GM12878 (cell line): ENCODE results near the gene SOST. TPM values are rescaled to one million over a fixed set of nuclear protein-coding genes. Genes with fewer than 3 reads are reported as not detected.

Experiments used
- ATAC-seq: fragments of 200-7000 bp; cut with Tn5 transposase; 3 replicates; pipeline ENCODE4 v1.9.1; 2020; ENCODE audit warnings: mild to moderate bottlenecking, moderate library complexity
- BruUV-seq: library from RNA; stranded (reverse); fragments of 400-500 nt; replicated peaks from 2 replicates; lab custom pipeline; 2021; lab: Mats Ljungman, UMichigan
- CTCF ChIA-PET: fragments of 300-600 bp; sonication (Branson Sonifier 250); formaldehyde crosslinking; extraction: SDS; loops from one replicate; lab custom pipeline; 2021; ENCODE audit warnings: inconsistent platforms; lab: Yijun Ruan, JAX
- POLR2A ChIA-PET: fragments of 350-600 bp; formaldehyde crosslinking; extraction: SDS; loops from one replicate; lab custom pipeline; 2021; ENCODE audit warnings: inconsistent platforms; lab: Charles Lee
- RAD21 ChIA-PET: fragments of 300-600 bp; sonication (Branson Sonifier 250); formaldehyde crosslinking; loops from one replicate; lab custom pipeline; 2023; ENCODE audit warnings: antibody characterized with exemption; ENCODE audit not compliant: unreplicated experiment; lab: Charles Lee
- SMC1A ChIA-PET: fragments of 300-600 bp; sonication (Branson Sonifier 250); formaldehyde crosslinking; loops from one replicate; lab custom pipeline; 2023; ENCODE audit not compliant: unreplicated experiment, uncharacterized antibody; lab: Charles Lee
- DNase-seq: peaks from one replicate; pipeline ENCODE4 v3.0.0-alpha.2; 2011; ENCODE audit warnings: low read depth, low spot score
- FAIRE-seq: peaks from 3 replicates; lab custom pipeline; 2011; peaks lifted over from hg19 to GRCh38; lab: Jason Lieb, UNC
- H2AFZ ChIP-seq: 2 replicates; pipeline ENCODE4 v1.6.0; 2011; ENCODE audit warnings: low read depth, low read length, control low read depth; ENCODE audit not compliant: control insufficient read depth
- H3K27ac ChIP-seq: 2 replicates; pipeline ENCODE4 v1.5.1; 2011; ENCODE audit warnings: control low read depth; ENCODE audit not compliant: control insufficient read depth, insufficient read depth
- H3K27me3 ChIP-seq, 2 experiments: replicated peaks in 1 of 2; 2 replicates each; pipeline versions ENCODE4 v1.6.0 to v1.6.1; 2011; ENCODE audit warnings: low read length in 1 of 2; ENCODE audit not compliant: control insufficient read depth in 2 of 2, insufficient read depth in 2 of 2
- H3K36me3 ChIP-seq, 2 experiments: 2 replicates each; pipeline ENCODE4 v1.5.1; 2011; ENCODE audit warnings: low read length in 1 of 2; ENCODE audit not compliant: control insufficient read depth in 2 of 2, insufficient read depth in 2 of 2
- H3K4me1 ChIP-seq: 2 replicates; pipeline ENCODE4 v1.6.1; 2011; ENCODE audit warnings: mild to moderate bottlenecking, low read length, moderate library complexity, mixed read lengths; ENCODE audit not compliant: control insufficient read depth, insufficient read depth
- H3K4me2 ChIP-seq: 2 replicates; pipeline ENCODE4 v1.6.0; 2011; ENCODE audit warnings: control low read depth; ENCODE audit not compliant: control insufficient read depth, insufficient read depth
- H3K4me3 ChIP-seq: fragments of 200-600 bp; sonication (generic); 2 replicates; pipeline ENCODE4 v1.5.1; 2016
- H3K79me2 ChIP-seq: 2 replicates; pipeline ENCODE4 v1.6.0; 2011; ENCODE audit warnings: low read length; ENCODE audit not compliant: control insufficient read depth, insufficient read depth
- H3K9ac ChIP-seq: 2 replicates; pipeline ENCODE4 v1.8.0; 2011; ENCODE audit warnings: low read length, control low read depth, mixed read lengths; ENCODE audit not compliant: control insufficient read depth, insufficient read depth
- H3K9me3 ChIP-seq: replicated peaks from 3 replicates; pipeline ENCODE4 v1.5.1; 2011; ENCODE audit warnings: mild to moderate bottlenecking, low read length; ENCODE audit not compliant: control insufficient read depth, insufficient read depth
- H4K20me1 ChIP-seq: 2 replicates; pipeline ENCODE4 v1.6.0; 2011; ENCODE audit not compliant: control insufficient read depth, insufficient read depth
- ATF7 ChIP-seq: fragments of 450-650 bp; IDR thresholded peaks from 2 replicates; pipeline ENCODE4 v1.6.1; 2016; ENCODE audit warnings: low read depth, mild to moderate bottlenecking
- BHLHE40 ChIP-seq, 2 experiments: fragments of 450-650 bp in 1 of 2; IDR thresholded peaks; 2 replicates each; pipeline ENCODE4 v1.6.1; 2011 to 2017; ENCODE audit warnings: low read depth in 2 of 2, borderline replicate concordance in 1 of 2, improper control_type of control experiment in 1 of 2, low read length in 1 of 2, mild to moderate bottlenecking in 1 of 2
- EGR1 ChIP-seq, 2 experiments: IDR thresholded peaks; 1 replicate in 1 of 2; 2 replicates in 1 of 2; pipeline ENCODE4 v1.6.1; 2011 to 2012; ENCODE audit warnings: low read depth in 2 of 2, low read length in 2 of 2, borderline replicate concordance in 1 of 2, mild to moderate bottlenecking in 1 of 2, moderate library complexity in 1 of 2
- EZH2 ChIP-seq: IDR thresholded peaks from 2 replicates; pipeline ENCODE4 v1.6.1; 2012; ENCODE audit warnings: low read depth, mild to moderate bottlenecking, control low read depth, inconsistent platforms, low read length, borderline replicate concordance; ENCODE audit not compliant: control insufficient read depth
- FOXM1 ChIP-seq: IDR thresholded peaks from 2 replicates; pipeline ENCODE4 v1.6.1; 2012; ENCODE audit warnings: low read depth, mild to moderate bottlenecking, inconsistent platforms, low read length, moderate library complexity
- GATAD2B ChIP-seq: fragments of 450-650 bp; conservative IDR thresholded peaks from 2 replicates; pipeline ENCODE4 v1.6.1; 2017; ENCODE audit warnings: low read depth, mild to moderate bottlenecking, moderate library complexity
- HDAC6 ChIP-seq: fragments of 200-600 bp; sonication (generic); IDR thresholded peaks from one replicate; pipeline ENCODE4 v1.8.0; 2017; ENCODE audit warnings: antibody characterized with exemption; ENCODE audit not compliant: unreplicated experiment
- HDGF ChIP-seq: fragments of 450-650 bp; IDR thresholded peaks from 2 replicates; pipeline ENCODE4 v1.6.1; 2016; ENCODE audit warnings: antibody characterized with exemption
- NFXL1 ChIP-seq: fragments of 450-650 bp; IDR thresholded peaks from 2 replicates; pipeline ENCODE4 v1.6.1; 2017; ENCODE audit warnings: antibody characterized with exemption, mild to moderate bottlenecking, borderline replicate concordance
- NR2C2 ChIP-seq: IDR thresholded peaks from 2 replicates; pipeline ENCODE4 v1.6.1; 2011; ENCODE audit warnings: borderline replicate concordance, low read depth; ENCODE audit not compliant: control insufficient read depth, insufficient read length
- PAX8 ChIP-seq: fragments of 450-650 bp; IDR thresholded peaks from 2 replicates; pipeline ENCODE4 v1.6.1; 2017; ENCODE audit warnings: mild to moderate bottlenecking, moderate library complexity
- POLR2A ChIP-seq: IDR thresholded peaks from 2 replicates; pipeline ENCODE4 v1.6.1; 2011; ENCODE audit warnings: low read depth, mild to moderate bottlenecking, low read length
- SIN3A ChIP-seq: IDR thresholded peaks from 2 replicates; pipeline ENCODE4 v1.6.1; 2012; ENCODE audit warnings: low read depth, low read length, improper control_type of control experiment
- SMAD1 ChIP-seq: fragments of 450-650 bp; IDR thresholded peaks from 2 replicates; pipeline ENCODE4 v1.6.1; 2018; ENCODE audit warnings: mild to moderate bottlenecking, low read depth; ENCODE audit not compliant: partially characterized antibody
- SP1 ChIP-seq: IDR thresholded peaks from one replicate; pipeline ENCODE4 v1.6.1; 2011; ENCODE audit warnings: low read depth, low read length
- SUPT20H ChIP-seq: IDR thresholded peaks from 2 replicates; pipeline ENCODE4 v1.6.1; 2011; ENCODE audit warnings: low read depth, mild to moderate bottlenecking, low read length, moderate library complexity, borderline replicate concordance; ENCODE audit not compliant: control insufficient read depth
- TAF1 ChIP-seq: IDR thresholded peaks from 2 replicates; pipeline ENCODE4 v1.6.1; 2011; ENCODE audit warnings: mild to moderate bottlenecking, low read depth, low read length, borderline replicate concordance
- WGBS: methylation state at CpG from one replicate; pipeline ENCODE4 v1.1.6; 2016; ENCODE audit warnings: low lambda C conversion rate; ENCODE audit not compliant: insufficient replicate concordance, insufficient coverage; ENCODE audit errors: missing lambda C conversion rate; 5-methylcytosine and 5-hydroxymethylcytosine counted together
- in situ Hi-C: fragments of 300-500 bp; cut with MboI; formaldehyde crosslinking; loops from 9 replicates; pipeline ENCODE4 v1.14.3; 2018; ENCODE audit warnings: mixed read lengths
- intact Hi-C: fragments of 100-400 bp; cut with micrococcal nuclease; formaldehyde crosslinking; loops from one replicate; pipeline ENCODE4 v1.14.2; 2022; ENCODE audit not compliant: unreplicated experiment
- polyA plus RNA-seq, 11 experiments: library from polyadenylated mRNA; depleted of rRNA in 4 of 11; unstranded in 6 of 11; stranded (reverse) in 5 of 11; fragments of >200 nt; fragmentation: Nextera tagmentation in 4 of 11; fragmentation: Illumina TruSeq in 1 of 11; extraction: Ambion mirVana in 4 of 11; extraction: Trizol in 1 of 11; gene quantifications; 1 replicate in 1 of 11; 2 replicates in 10 of 11; pipeline versions ENCODE4 v1.2.1 to v1.2.3, GENCODE V29; 2011 to 2016; ENCODE audit warnings: inconsistent platforms in 2 of 11, missing spikeins in 2 of 11, low read depth in 1 of 11
- total RNA-seq, 4 experiments: library from RNA; depleted of rRNA in 3 of 4; stranded (reverse); fragments of >200 nt in 3 of 4; fragmentation: Illumina TruSeq in 1 of 4; extraction: Trizol in 1 of 4; gene quantifications; 2 replicates each; pipeline versions ENCODE4 v1.2.1 to v1.2.3, GENCODE V29; 2013 to 2021
- TF ChIP-seq, protein P1 (sequence below): IDR thresholded peaks from 2 replicates; pipeline ENCODE4 v1.6.1; 2012; ENCODE audit warnings: mild to moderate bottlenecking, low read depth, low read length
- TF ChIP-seq, protein P2 (sequence below): IDR thresholded peaks from 2 replicates; pipeline ENCODE4 v1.6.1; 2011; ENCODE audit warnings: low read depth, mild to moderate bottlenecking, low read length, moderate library complexity, borderline replicate concordance; ENCODE audit errors: extremely low read depth
- TF ChIP-seq, protein P3 (sequence below): IDR thresholded peaks from 2 replicates; pipeline ENCODE4 v1.6.1; 2011; ENCODE audit warnings: borderline replicate concordance, low read depth, mild to moderate bottlenecking, moderate library complexity, low read length; ENCODE audit not compliant: insufficient read depth, poor library complexity, severe bottlenecking

The SOST gene
- total and polyA plus RNA-seq, 10 of the 15 experiments (the other 5 are each of a cell fraction or from before 2014, with no cell fraction given), result not detected

DNA sequence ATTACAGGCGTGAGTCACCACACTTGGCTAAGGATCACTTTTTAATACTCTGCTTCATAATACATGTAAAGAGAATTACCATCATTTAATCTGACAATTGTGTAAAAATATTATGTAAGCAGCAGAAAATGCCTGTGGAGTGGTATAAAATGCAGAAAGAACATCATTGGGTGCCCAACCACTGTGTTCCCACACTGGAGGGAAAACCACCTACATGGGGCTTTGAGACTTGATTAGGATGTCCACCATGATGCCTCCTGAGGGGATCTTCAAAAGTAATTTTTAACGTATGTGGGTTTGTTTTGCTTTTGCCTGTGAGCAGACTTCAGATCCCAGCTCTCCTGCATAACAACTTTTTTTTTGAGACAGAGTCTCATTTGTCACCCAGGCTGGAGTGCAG lies 40.5 kb upstream of the SOST start:
- no peak overlapping the region for H3K4me2 ChIP-seq
- TF ChIP-seq, protein P1, sequence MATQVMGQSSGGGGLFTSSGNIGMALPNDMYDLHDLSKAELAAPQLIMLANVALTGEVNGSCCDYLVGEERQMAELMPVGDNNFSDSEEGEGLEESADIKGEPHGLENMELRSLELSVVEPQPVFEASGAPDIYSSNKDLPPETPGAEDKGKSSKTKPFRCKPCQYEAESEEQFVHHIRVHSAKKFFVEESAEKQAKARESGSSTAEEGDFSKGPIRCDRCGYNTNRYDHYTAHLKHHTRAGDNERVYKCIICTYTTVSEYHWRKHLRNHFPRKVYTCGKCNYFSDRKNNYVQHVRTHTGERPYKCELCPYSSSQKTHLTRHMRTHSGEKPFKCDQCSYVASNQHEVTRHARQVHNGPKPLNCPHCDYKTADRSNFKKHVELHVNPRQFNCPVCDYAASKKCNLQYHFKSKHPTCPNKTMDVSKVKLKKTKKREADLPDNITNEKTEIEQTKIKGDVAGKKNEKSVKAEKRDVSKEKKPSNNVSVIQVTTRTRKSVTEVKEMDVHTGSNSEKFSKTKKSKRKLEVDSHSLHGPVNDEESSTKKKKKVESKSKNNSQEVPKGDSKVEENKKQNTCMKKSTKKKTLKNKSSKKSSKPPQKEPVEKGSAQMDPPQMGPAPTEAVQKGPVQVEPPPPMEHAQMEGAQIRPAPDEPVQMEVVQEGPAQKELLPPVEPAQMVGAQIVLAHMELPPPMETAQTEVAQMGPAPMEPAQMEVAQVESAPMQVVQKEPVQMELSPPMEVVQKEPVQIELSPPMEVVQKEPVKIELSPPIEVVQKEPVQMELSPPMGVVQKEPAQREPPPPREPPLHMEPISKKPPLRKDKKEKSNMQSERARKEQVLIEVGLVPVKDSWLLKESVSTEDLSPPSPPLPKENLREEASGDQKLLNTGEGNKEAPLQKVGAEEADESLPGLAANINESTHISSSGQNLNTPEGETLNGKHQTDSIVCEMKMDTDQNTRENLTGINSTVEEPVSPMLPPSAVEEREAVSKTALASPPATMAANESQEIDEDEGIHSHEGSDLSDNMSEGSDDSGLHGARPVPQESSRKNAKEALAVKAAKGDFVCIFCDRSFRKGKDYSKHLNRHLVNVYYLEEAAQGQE, result no peak
- no peak for TF ChIP-seq SUPT20H
- TF ChIP-seq ATF7, result no peak
- TF ChIP-seq NFXL1, result no peak
- TF ChIP-seq SMAD1, result no peak
- no peak for TF ChIP-seq SP1
- TF ChIP-seq POLR2A, result no peak
- no peak for TF ChIP-seq FOXM1
- TF ChIP-seq NR2C2, result no peak
- TF ChIP-seq, protein P2, sequence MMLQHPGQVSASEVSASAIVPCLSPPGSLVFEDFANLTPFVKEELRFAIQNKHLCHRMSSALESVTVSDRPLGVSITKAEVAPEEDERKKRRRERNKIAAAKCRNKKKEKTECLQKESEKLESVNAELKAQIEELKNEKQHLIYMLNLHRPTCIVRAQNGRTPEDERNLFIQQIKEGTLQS, result no peak
- no peak for TF ChIP-seq EZH2
- no peak for TF ChIP-seq SIN3A
- TF ChIP-seq, protein P3, sequence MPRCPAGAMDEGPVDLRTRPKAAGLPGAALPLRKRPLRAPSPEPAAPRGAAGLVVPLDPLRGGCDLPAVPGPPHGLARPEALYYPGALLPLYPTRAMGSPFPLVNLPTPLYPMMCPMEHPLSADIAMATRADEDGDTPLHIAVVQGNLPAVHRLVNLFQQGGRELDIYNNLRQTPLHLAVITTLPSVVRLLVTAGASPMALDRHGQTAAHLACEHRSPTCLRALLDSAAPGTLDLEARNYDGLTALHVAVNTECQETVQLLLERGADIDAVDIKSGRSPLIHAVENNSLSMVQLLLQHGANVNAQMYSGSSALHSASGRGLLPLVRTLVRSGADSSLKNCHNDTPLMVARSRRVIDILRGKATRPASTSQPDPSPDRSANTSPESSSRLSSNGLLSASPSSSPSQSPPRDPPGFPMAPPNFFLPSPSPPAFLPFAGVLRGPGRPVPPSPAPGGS, result no peak
- no peak for TF ChIP-seq GATAD2B
- TF ChIP-seq PAX8, result no peak
- TF ChIP-seq EGR1 (IDR thresholded peaks at IDR 0.05; ENCODE audit: borderline replicate concordance in 1 of 2, low read depth in 2 of 2, low read length in 2 of 2), result no peak
- no peak for TF ChIP-seq HDAC6
- TF ChIP-seq TAF1, result no peak
- no peak for TF ChIP-seq BHLHE40 (IDR thresholded peaks at IDR 0.05; ENCODE audit: borderline replicate concordance in 1 of 2, low read depth in 2 of 2, low read length in 1 of 2)
- TF ChIP-seq HDGF, result no peak
- H3K79me2 ChIP-seq, result no peaks in the 10 kb centered on the region
- DNase-seq (no peak), FAIRE-seq (no peak), ATAC-seq (no peak)
- peaks cover 0 to 3% of the 10 kb centered on the region in 2 experiments; a peak in 1 of 4 replicates for H3K27me3 ChIP-seq
- no peak overlapping the region for H3K27ac ChIP-seq
- BruUV-seq, result no TSS peak
- POLR2A ChIA-PET, result no interaction called here
- in situ Hi-C loops (no loop called here), intact Hi-C loops (no loop called here)
- SMC1A ChIA-PET, result interaction anchor here (1.5 kb wide), 1 partner anchor 9 kb away, joined by 3 read pairs; no protein-coding TSS in a partner anchor
- no peak overlapping the region for H3K9ac ChIP-seq
- WGBS, result 44% methylated on average over 2 of the region's 2 CpGs
- H3K9me3 ChIP-seq, result no peaks in the 10 kb centered on the region
- RAD21 ChIA-PET, result no interaction called here
- H3K36me3 ChIP-seq, result no peaks in the 10 kb centered on the region
- no peak overlapping the region for H2AFZ ChIP-seq
- no peaks in the 10 kb centered on the region for H3K4me1 ChIP-seq
- H4K20me1 ChIP-seq, result no peaks in the 10 kb centered on the region
- H3K4me3 ChIP-seq, result no peak overlapping the region
- CTCF ChIA-PET, result interaction anchor here (0.8 kb wide), 1 partner anchor 1399 kb away, joined by 3 read pairs; no protein-coding TSS in a partner anchor
